Activated T-cell treated with anti-CD3 and anti-CD28 coated beads, Interleukin-2, amount 50 U/mL, for 72 hours (primary cell): ENCODE data around the gene GPR180. TPM values are rescaled to one million over a fixed set of nuclear protein-coding genes. Genes with fewer than 3 reads are reported as not detected.
"Not testable (repeated sequence)": the region's sequence is repeated elsewhere in the genome, so short reads cannot be mapped to it uniquely, and the experiment has no call there.

Source experiments
- ATAC-seq, 2 donors: fragments of 150-1000 bp; cut with Tn5 transposase; replicated peaks in 1 of 2; 2 replicates each; pipeline ENCODE4 v1.10.0; 2021; ENCODE audit warnings: moderate library complexity in 2 of 2, mild to moderate bottlenecking in 1 of 2
- DNase-seq, 2 donors: peaks; one replicate each; pipeline ENCODE4 v3.0.0; 2021 to 2022; ENCODE audit warnings: mixed read lengths in 1 of 2
- H3K27ac Mint-ChIP-seq: one replicate; pipeline ENCODE4 v1.8.0; 2022; ENCODE audit warnings: mild to moderate bottlenecking, moderate library complexity, mixed read lengths
- H3K27me3 Mint-ChIP-seq: one replicate; pipeline ENCODE4 v1.8.0; 2022; ENCODE audit warnings: low read depth, mixed read lengths
- H3K36me3 Mint-ChIP-seq, 2 donors: one replicate each; pipeline ENCODE4 v1.8.0; 2022; ENCODE audit warnings: mixed read lengths in 2 of 2, mild to moderate bottlenecking in 1 of 2; ENCODE audit not compliant: insufficient read depth in 2 of 2
- H3K4me1 Mint-ChIP-seq: one replicate; pipeline ENCODE4 v1.8.0; 2022; ENCODE audit warnings: low read depth, mixed read lengths
- H3K4me3 Mint-ChIP-seq, 2 donors: one replicate each; pipeline ENCODE4 v1.8.0; 2022; ENCODE audit warnings: mild to moderate bottlenecking in 2 of 2, mixed read lengths in 2 of 2, moderate library complexity in 2 of 2
- H3K9me3 Mint-ChIP-seq, 2 donors: one replicate each; pipeline ENCODE4 v1.8.0; 2022; ENCODE audit warnings: mixed read lengths in 2 of 2
- total RNA-seq, 2 donors: library from RNA; stranded (reverse); gene quantifications; one replicate each; pipeline ENCODE4 v1.2.3, GENCODE V29; 2022

Gene GPR180
- total RNA-seq, 2 donors from 2014 or later: 7.6 to 7.9 TPM

GRCh38 chr13:94636942-94637578 is 35.4 kb downstream of the GPR180 start:
- no peak overlapping the region for H3K4me3 Mint-ChIP-seq
- no peak for DNase-seq
- H3K9me3 Mint-ChIP-seq: no peaks in the 10 kb centered on the region
- H3K27me3 Mint-ChIP-seq: peaks cover 8% of the 10 kb centered on the region
- H3K4me1 Mint-ChIP-seq: peaks cover 5% of the 10 kb centered on the region
- ATAC-seq: peak in 1 of 2 donors; percentile 23
- H3K27ac Mint-ChIP-seq: no peak overlapping the region
- peaks cover 6 to 8% of the 10 kb centered on the region in 2 donors for H3K36me3 Mint-ChIP-seq

DNA sequence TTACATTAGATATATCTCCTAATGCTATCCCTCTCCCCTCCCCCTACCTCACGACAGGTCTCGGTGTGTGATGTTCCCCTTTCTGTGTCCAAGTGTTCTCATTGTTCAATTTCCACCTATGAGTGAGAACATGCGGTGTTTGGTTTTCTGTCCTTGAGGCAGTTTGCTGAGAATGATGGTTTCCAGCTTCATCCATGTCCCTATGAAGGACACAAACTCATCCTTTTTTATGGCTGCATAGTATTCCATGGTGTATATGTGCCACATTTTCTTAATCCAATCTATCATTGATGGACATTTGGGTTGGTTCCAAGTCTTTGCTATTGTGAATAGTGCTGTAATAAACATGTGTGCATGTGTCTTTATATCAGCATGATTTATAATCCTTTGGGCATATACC is 36.0 kb downstream of the GPR180 start:
- ATAC-seq, H3K36me3 Mint-ChIP-seq, H3K9me3 Mint-ChIP-seq, H3K4me1 Mint-ChIP-seq, H3K4me3 Mint-ChIP-seq, DNase-seq, H3K27me3 Mint-ChIP-seq, H3K27ac Mint-ChIP-seq: not testable (repeated sequence)

DNA sequence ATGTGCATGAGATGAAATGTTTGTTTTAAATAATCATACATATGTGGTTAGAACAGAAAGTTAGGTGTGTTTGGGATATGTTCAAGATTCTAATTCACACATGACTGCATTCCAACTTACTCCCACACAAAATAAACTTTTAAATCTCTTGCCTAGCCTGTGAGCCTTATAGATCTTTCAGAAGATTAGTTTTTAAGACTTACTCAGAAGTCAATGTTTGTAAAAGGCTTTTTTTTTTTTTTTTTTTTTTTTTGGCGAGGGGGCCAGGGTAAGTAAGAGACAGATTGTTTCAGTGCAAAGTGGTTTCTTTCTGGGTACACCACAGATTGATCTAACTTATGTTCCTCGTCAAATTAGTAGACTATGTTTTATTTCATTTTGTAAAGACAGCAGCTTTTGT is 39.1 kb downstream of the GPR180 start:
- ATAC-seq: no peak
- Mint-ChIP-seq H3K4me3 (no peak overlapping the region), H3K4me1 (peaks cover 5% of the 10 kb centered on the region), H3K36me3 (peaks cover 3 to 5% of the 10 kb centered on the region in 2 donors), H3K27me3 (peaks cover 16% of the 10 kb centered on the region), H3K27ac (no peak overlapping the region), H3K9me3 (no peaks in the 10 kb centered on the region)
- DNase-seq: no peak

DNA sequence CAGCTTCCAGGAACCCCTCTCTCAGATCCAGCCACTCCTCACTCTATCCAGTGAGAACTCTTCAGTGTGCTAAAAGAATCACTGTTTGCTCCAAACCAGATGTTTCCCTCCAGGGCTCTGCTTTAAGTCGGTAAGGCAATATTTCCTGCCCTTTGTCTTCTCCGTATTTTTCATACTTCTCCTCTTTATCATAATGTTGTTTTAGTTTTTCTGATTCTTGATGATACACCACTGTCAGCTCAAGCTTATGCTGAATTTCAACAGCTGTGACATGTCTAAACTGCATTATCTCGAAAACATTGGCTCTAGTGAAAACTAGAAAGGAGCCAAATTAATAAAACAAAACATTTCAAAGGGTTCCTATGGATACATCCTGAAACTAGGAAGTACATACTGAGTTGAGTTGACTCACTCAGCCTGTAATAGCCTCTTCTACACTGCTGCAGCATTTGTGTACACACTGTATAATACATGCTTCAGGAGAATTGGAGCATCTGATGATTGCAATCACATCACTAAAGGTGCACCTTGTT is 39.8 kb downstream of the GPR180 start:
- H3K4me3 Mint-ChIP-seq: no peak overlapping the region

GRCh38 chr13:94646904-94647303 is 45.2 kb downstream of the GPR180 start:
- Mint-ChIP-seq H3K4me3 (no peak overlapping the region), H3K36me3 (no peaks in the 10 kb centered on the region), H3K9me3 (no peaks in the 10 kb centered on the region), H3K27me3 (peaks cover 18% of the 10 kb centered on the region), H3K4me1 (peaks cover 6% of the 10 kb centered on the region), H3K27ac (no peak overlapping the region)
- DNase-seq (no peak), ATAC-seq (no peak)

More for the DNA sequence above, 39.8 kb downstream of the GPR180 start:
- Mint-ChIP-seq H3K36me3 (peaks cover 3% of the 10 kb centered on the region in 2 donors), H3K27ac (no peak overlapping the region), H3K9me3 (no peaks in the 10 kb centered on the region), H3K27me3 (peaks cover 16% of the 10 kb centered on the region), H3K4me1 (no peaks in the 10 kb centered on the region)
- DNase-seq (no peak), ATAC-seq (no peak)

GRCh38 chr13:94656176-94656575 is 54.5 kb downstream of the GPR180 start:
- no peaks in the 10 kb centered on the region for H3K9me3 Mint-ChIP-seq
- peaks cover 28% of the 10 kb centered on the region for H3K27me3 Mint-ChIP-seq
- ATAC-seq: no peak
- H3K4me1 Mint-ChIP-seq: peaks cover 29% of the 10 kb centered on the region
- H3K27ac Mint-ChIP-seq: no peak overlapping the region
- peak overlapping the region in 1 of 2 donors; percentile 14 for H3K4me3 Mint-ChIP-seq
- DNase-seq: no peak
- H3K36me3 Mint-ChIP-seq: peaks cover 2% of the 10 kb centered on the region in 2 donors

- no peaks in the 10 kb centered on the region for H3K9me3 Mint-ChIP-seq
- peaks cover 34% of the 10 kb centered on the region for H3K27me3 Mint-ChIP-seq
- peaks cover 2% of the 10 kb centered on the region in 2 donors for H3K36me3 Mint-ChIP-seq
- ATAC-seq (peak; percentile 84 to 91), DNase-seq (peak; percentile 29 to 37)
- peak overlapping the region in 1 of 2 donors; percentile 14 for H3K4me3 Mint-ChIP-seq
- H3K4me1 Mint-ChIP-seq: peaks cover 33% of the 10 kb centered on the region
- H3K27ac Mint-ChIP-seq: no peak overlapping the region
These were observed 55.1 kb downstream of the GPR180 start for GRCh38 chr13:94656766-94657165.

- ATAC-seq (peak; percentile 68 to 79), DNase-seq (peak; percentile 13 to 16)
- H3K4me3 Mint-ChIP-seq: peak overlapping the region in 1 of 2 donors; percentile 14
- H3K27me3 Mint-ChIP-seq: peaks cover 38% of the 10 kb centered on the region
- H3K4me1 Mint-ChIP-seq: peaks cover 33% of the 10 kb centered on the region
- H3K9me3 Mint-ChIP-seq: no peaks in the 10 kb centered on the region
- H3K27ac Mint-ChIP-seq: no peak overlapping the region
- H3K36me3 Mint-ChIP-seq: peaks cover 2% of the 10 kb centered on the region in 2 donors
These were observed 55.5 kb downstream of the GPR180 start for GRCh38 chr13:94657167-94657566.

GRCh38 chr13:94658926-94659597 is 57.4 kb downstream of the GPR180 start:
- Mint-ChIP-seq H3K4me1 (peaks cover 48% of the 10 kb centered on the region), H3K9me3 (no peaks in the 10 kb centered on the region), H3K4me3 (no peak overlapping the region), H3K27ac (no peak overlapping the region), H3K27me3 (peaks cover 46% of the 10 kb centered on the region), H3K36me3 (no peaks in the 10 kb centered on the region)
- ATAC-seq (no peak), DNase-seq (no peak)

GRCh38 chr13:94659598-94659946 is 57.9 kb downstream of the GPR180 start:
- peaks cover 49% of the 10 kb centered on the region for H3K27me3 Mint-ChIP-seq
- no peaks in the 10 kb centered on the region for H3K9me3 Mint-ChIP-seq
- H3K27ac Mint-ChIP-seq: no peak overlapping the region
- no peak overlapping the region for H3K4me3 Mint-ChIP-seq
- ATAC-seq: no peak
- no peaks in the 10 kb centered on the region for H3K36me3 Mint-ChIP-seq
- no peak for DNase-seq
- peaks cover 48% of the 10 kb centered on the region for H3K4me1 Mint-ChIP-seq

DNA sequence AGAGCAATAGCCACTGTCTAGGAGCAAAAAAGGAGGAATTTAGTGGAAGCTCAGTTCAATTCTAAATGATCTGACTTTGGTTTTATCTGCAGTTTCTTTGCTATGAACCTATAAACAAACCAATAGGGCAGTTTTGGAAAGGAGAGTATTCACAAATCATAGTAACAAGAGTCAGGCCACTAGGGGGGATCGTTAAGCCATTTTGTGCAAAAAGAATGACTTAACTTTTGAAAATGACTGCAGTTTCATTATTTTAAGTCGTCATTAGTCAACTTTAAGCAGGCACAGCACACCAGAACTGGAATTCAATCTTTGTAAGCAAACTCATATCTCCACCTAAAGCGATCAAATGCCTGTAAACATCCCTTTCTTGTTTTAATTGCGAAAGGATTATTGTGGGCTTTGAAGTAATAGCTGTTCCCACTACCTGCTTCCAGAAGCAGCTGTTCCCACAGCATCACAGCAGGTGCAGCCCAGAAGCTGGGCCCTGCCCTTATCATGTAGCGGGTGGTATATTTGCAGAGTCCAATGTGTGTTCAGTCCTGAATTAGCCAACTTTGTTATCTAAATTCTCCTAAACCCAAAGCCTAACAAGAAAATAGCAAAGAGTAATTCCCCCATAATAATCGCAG is 59.2 kb downstream of the GPR180 start:
- peak in 1 of 2 donors; percentile 20 for ATAC-seq

GRCh38 chr13:94661406-94661805 is 59.7 kb downstream of the GPR180 start:
- Mint-ChIP-seq H3K36me3 (no peaks in the 10 kb centered on the region), H3K4me1 (peaks cover 39% of the 10 kb centered on the region), H3K9me3 (no peaks in the 10 kb centered on the region), H3K27ac (no peak overlapping the region), H3K27me3 (peaks cover 49% of the 10 kb centered on the region), H3K4me3 (no peak overlapping the region)
- ATAC-seq (no peak), DNase-seq (no peak)

More for the DNA sequence above, 59.2 kb downstream of the GPR180 start:
- Mint-ChIP-seq H3K4me3 (no peak overlapping the region), H3K9me3 (no peaks in the 10 kb centered on the region), H3K4me1 (peaks cover 43% of the 10 kb centered on the region), H3K27me3 (peaks cover 49% of the 10 kb centered on the region), H3K27ac (no peak overlapping the region), H3K36me3 (no peaks in the 10 kb centered on the region)
- DNase-seq: peak; percentile 11 to 33

GRCh38 chr13:94662274-94662945 is 60.8 kb downstream of the GPR180 start:
- peak overlapping the region; percentile 2 to 41 for H3K4me3 Mint-ChIP-seq
- no peak for ATAC-seq
- no peak for DNase-seq
- H3K9me3 Mint-ChIP-seq: no peaks in the 10 kb centered on the region
- H3K27ac Mint-ChIP-seq: no peak overlapping the region
- H3K27me3 Mint-ChIP-seq: peaks cover 49% of the 10 kb centered on the region
- peaks cover under 1 to 4% of the 10 kb centered on the region in 2 donors for H3K36me3 Mint-ChIP-seq
- H3K4me1 Mint-ChIP-seq: peaks cover 40% of the 10 kb centered on the region
